ENCODE results near the gene HCN3.

- TF ChIP-seq CTCF (IDR thresholded peaks at IDR 0.05) (no peak), POLR2A (IDR thresholded peaks at IDR 0.05) (no peak), POLR2AphosphoS5 (IDR thresholded peaks at IDR 0.05) (no peak), EP300 (IDR thresholded peaks at IDR 0.05) (no peak)
These were observed 2.0 kb downstream of the HCN3 start for GRCh38 chr1:155279268-155279667.
